ENCODE measurements around the gene HACD4.

- TF ChIP-seq CTCF (IDR thresholded peaks at IDR 0.05) (no peak), EZH2 (IDR thresholded peaks at IDR 0.05) (no peak)
These were observed 37.0 kb downstream of the HACD4 start for GRCh38 chr9:20994486-20994885.
